ENCODE data around the gene GNL1. TPM values are rescaled to one million over a fixed set of nuclear protein-coding genes. Genes with fewer than 3 reads are reported as not detected.

The GNL1 gene
- total and polyA plus RNA-seq, 2 experiments from 2014 or later, result 31.4 to 42.5 TPM

DNA sequence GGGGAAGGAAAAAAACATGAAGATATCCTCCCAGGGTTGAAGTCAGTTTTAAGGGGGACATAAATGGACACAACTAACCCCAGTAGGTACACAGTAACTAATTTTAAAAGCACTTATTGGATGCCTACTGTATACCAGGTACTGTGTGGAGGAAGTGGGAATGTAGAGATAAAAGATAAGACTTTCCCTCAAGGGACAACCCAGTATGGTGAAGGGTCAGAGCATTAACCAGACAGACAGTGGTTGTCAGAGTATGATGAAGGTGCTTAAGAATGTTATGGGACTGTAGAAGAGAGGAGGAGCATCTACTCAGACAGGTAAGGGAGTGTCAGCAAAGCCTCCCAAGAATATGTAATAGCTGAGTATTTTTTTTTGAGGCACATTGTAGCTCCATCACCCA, 15.9 kb upstream of the GNL1 start:
- Histone ChIP-seq H3K4me2 (peak overlapping the region; percentile 99), H2AFZ (no peak overlapping the region), H3K79me2 (replicated peaks; ENCODE audit: insufficient read depth) (peaks cover 56% of the 10 kb centered on the region), H3K4me3 (peak overlapping the region; percentile 95), H3K27me3 (ENCODE audit: insufficient read depth) (peaks cover 6% of the 10 kb centered on the region; the same call in 1 of the 2 replicates), H3K36me3 (ENCODE audit: insufficient read depth) (peaks cover 10% of the 10 kb centered on the region; the same call in 1 of the 2 replicates), H4K20me1 (replicated peaks; ENCODE audit: insufficient read depth) (peaks cover 29% of the 10 kb centered on the region), H3F3A (replicated peaks; ENCODE audit: low read depth) (peaks cover 8% of the 10 kb centered on the region; the same call in 1 of the 2 replicates), H3K9me2 (ENCODE audit: insufficient read depth) (no peaks in the 10 kb centered on the region), H3K4me1 (ENCODE audit: insufficient read depth) (peaks cover 18% of the 10 kb centered on the region), H3K27ac (ENCODE audit: low read depth) (peak overlapping the region; percentile 73; the same call in 1 of the 2 replicates)
- no peak for ATAC-seq
- Mint-ChIP-seq H3K27me3 (ENCODE audit: insufficient read depth, low read depth, poor library complexity) (peaks cover 13% of the 10 kb centered on the region), H3K27ac (peak overlapping the region; percentile 97; the same call in 1 of the 2 replicates), H3K9me3 (no peaks in the 10 kb centered on the region; the same call in 2 of the 3 replicates), H3K36me3 (ENCODE audit: low read depth) (peaks cover 23% of the 10 kb centered on the region), H3K4me1 (peaks cover 31% of the 10 kb centered on the region), H3K4me3 (peak overlapping the region; percentile 96)
- TF ChIP-seq ZNF331 (CRISPR knock-in tag; IDR thresholded peaks at IDR 0.05; ENCODE audit: low read depth) (no peak), NANOG (IDR thresholded peaks at IDR 0.05; ENCODE audit: borderline replicate concordance) (no peak), CREB1 (CRISPR knock-in tag; IDR thresholded peaks at IDR 0.05; ENCODE audit: low read depth) (no peak), EZH2phosphoT487 (IDR thresholded peaks at IDR 0.05; ENCODE audit: unreplicated experiment) (no peak), ZNF114 (CRISPR knock-in tag; IDR thresholded peaks at IDR 0.05) (no peak), EZH2 (IDR thresholded peaks at IDR 0.05; ENCODE audit: low read depth, unreplicated experiment) (no peak), JUNB (IDR thresholded peaks at IDR 0.05; ENCODE audit: unreplicated experiment) (no peak), ETS1 (IDR thresholded peaks at IDR 0.05) (no peak)
- TF ChIP-seq, protein P1, sequence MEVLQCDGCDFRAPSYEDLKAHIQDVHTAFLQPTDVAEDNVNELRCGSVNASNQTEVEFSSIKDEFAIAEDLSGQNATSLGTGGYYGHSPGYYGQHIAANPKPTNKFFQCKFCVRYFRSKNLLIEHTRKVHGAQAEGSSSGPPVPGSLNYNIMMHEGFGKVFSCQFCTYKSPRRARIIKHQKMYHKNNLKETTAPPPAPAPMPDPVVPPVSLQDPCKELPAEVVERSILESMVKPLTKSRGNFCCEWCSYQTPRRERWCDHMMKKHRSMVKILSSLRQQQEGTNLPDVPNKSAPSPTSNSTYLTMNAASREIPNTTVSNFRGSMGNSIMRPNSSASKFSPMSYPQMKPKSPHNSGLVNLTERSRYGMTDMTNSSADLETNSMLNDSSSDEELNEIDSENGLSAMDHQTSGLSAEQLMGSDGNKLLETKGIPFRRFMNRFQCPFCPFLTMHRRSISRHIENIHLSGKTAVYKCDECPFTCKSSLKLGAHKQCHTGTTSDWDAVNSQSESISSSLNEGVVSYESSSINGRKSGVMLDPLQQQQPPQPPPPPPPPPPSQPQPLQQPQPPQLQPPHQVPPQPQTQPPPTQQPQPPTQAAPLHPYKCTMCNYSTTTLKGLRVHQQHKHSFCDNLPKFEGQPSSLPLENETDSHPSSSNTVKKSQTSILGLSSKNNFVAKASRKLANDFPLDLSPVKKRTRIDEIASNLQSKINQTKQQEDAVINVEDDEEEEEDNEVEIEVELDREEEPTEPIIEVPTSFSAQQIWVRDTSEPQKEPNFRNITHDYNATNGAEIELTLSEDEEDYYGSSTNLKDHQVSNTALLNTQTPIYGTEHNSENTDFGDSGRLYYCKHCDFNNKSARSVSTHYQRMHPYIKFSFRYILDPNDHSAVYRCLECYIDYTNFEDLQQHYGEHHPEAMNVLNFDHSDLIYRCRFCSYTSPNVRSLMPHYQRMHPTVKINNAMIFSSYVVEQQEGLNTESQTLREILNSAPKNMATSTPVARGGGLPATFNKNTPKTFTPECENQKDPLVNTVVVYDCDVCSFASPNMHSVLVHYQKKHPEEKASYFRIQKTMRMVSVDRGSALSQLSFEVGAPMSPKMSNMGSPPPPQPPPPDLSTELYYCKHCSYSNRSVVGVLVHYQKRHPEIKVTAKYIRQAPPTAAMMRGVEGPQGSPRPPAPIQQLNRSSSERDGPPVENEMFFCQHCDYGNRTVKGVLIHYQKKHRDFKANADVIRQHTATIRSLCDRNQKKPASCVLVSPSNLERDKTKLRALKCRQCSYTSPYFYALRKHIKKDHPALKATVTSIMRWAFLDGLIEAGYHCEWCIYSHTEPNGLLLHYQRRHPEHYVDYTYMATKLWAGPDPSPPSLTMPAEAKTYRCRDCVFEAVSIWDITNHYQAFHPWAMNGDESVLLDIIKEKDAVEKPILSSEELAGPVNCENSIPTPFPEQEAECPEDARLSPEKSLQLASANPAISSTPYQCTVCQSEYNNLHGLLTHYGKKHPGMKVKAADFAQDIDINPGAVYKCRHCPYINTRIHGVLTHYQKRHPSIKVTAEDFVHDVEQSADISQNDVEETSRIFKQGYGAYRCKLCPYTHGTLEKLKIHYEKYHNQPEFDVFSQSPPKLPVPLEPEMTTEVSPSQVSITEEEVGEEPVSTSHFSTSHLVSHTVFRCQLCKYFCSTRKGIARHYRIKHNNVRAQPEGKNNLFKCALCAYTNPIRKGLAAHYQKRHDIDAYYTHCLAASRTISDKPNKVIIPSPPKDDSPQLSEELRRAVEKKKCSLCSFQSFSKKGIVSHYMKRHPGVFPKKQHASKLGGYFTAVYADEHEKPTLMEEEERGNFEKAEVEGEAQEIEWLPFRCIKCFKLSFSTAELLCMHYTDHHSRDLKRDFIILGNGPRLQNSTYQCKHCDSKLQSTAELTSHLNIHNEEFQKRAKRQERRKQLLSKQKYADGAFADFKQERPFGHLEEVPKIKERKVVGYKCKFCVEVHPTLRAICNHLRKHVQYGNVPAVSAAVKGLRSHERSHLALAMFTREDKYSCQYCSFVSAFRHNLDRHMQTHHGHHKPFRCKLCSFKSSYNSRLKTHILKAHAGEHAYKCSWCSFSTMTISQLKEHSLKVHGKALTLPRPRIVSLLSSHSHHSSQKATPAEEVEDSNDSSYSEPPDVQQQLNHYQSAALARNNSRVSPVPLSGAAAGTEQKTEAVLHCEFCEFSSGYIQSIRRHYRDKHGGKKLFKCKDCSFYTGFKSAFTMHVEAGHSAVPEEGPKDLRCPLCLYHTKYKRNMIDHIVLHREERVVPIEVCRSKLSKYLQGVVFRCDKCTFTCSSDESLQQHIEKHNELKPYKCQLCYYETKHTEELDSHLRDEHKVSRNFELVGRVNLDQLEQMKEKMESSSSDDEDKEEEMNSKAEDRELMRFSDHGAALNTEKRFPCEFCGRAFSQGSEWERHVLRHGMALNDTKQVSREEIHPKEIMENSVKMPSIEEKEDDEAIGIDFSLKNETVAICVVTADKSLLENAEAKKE (CRISPR knock-in tag; IDR thresholded peaks at IDR 0.05), result no peak
- TF ChIP-seq, protein P2, sequence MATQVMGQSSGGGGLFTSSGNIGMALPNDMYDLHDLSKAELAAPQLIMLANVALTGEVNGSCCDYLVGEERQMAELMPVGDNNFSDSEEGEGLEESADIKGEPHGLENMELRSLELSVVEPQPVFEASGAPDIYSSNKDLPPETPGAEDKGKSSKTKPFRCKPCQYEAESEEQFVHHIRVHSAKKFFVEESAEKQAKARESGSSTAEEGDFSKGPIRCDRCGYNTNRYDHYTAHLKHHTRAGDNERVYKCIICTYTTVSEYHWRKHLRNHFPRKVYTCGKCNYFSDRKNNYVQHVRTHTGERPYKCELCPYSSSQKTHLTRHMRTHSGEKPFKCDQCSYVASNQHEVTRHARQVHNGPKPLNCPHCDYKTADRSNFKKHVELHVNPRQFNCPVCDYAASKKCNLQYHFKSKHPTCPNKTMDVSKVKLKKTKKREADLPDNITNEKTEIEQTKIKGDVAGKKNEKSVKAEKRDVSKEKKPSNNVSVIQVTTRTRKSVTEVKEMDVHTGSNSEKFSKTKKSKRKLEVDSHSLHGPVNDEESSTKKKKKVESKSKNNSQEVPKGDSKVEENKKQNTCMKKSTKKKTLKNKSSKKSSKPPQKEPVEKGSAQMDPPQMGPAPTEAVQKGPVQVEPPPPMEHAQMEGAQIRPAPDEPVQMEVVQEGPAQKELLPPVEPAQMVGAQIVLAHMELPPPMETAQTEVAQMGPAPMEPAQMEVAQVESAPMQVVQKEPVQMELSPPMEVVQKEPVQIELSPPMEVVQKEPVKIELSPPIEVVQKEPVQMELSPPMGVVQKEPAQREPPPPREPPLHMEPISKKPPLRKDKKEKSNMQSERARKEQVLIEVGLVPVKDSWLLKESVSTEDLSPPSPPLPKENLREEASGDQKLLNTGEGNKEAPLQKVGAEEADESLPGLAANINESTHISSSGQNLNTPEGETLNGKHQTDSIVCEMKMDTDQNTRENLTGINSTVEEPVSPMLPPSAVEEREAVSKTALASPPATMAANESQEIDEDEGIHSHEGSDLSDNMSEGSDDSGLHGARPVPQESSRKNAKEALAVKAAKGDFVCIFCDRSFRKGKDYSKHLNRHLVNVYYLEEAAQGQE (IDR thresholded peaks at IDR 0.05; ENCODE audit: unreplicated experiment), result no peak
- DNase-seq (ENCODE audit: low spot score), result no peak
